Measurements from ENCODE around the gene TOPBP1.
"Not testable (repeated sequence)": the region's sequence is repeated elsewhere in the genome, so short reads cannot be mapped to it uniquely, and the experiment has no call there.

Gene TOPBP1

DNA sequence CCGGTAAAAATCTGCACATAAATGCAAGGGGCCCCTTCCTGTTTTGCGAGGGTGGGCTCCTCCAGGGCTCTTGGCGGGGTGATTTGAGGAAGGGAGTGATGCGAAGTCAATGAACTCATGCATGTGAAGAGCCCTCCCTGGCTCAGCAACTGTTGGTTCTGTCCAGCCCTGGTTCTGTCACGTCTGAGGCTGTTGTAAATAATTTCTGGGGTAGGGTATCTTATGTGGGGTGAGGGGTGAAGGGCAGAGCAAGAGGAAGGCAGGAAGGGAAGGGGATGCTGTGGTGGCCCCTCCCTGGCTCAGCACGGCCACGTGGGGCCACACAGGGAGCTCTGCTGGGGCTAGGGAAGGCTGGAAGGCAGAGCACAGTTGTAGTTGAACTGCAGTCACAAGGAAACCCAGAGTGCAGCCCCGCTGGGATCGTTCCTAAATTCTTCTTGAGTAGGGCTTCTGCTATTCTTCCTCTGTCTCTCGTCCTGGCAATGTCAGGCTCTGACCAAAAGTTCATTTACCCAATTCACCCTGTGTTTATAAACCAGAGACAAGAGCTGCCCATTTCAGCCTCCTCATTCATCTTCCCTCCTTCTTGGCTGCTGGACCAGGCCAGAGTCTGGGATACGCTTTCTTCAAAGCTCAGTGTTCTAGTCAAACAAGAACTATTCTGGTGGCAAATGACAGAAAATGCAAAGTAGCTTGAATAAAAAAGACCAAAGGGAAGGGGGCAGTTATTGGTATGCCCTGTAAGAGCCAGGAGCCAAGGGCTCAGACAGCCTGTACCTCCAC is 14.8 kb upstream of the TOPBP1 start:
- Histone ChIP-seq H3K9ac (ENCODE audit: insufficient read length) (no peak overlapping the region), H3K27ac (no peak overlapping the region), H3K36me3 (ENCODE audit: insufficient read depth, low read length) (no peaks in the 10 kb centered on the region), H3K9me3 (ENCODE audit: low read depth, low read length) (no peaks in the 10 kb centered on the region), H3K4me3 (no peak overlapping the region)
- TF ChIP-seq POLR2AphosphoS5 (IDR thresholded peaks at IDR 0.05; ENCODE audit: borderline replicate concordance, low read depth, low read length), result no peak
- DNase-seq (ENCODE audit: low read depth, low spot score), result no peak

DNA sequence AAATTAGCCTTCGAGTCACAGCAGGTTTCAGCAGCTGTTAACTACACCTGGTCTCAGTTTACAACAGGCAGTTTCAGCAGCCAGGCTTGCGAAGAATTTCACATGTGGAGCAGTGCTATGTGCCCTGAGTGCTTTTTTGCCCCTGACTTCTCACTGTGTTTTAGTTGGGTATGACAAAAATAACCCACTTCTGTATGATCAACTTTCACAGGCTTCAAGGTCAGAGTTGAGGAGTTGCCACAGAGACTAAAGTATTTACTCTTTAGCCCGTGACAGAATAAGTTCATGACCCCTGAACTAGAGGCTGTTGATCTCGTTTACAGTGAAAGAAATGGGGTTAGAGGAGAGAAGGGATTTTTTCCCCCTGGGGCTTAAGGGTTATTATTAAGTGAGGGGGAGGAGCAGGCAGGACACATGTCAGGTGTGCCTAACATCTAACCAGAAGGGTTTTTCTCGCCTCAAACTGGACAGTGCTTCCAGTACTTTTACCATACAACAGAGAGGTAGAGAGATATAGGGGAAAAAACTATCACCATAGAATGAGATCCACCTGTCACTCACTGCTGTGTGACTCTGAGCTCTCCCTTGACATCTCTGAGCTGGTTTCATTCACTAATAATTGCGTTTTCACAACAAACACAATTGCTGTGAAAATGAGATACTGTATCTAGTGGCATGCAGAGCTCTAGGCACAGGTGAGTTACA is 14.0 kb upstream of the TOPBP1 start:
- H3K9ac ChIP-seq (ENCODE audit: insufficient read length), result no peak overlapping the region

DNA sequence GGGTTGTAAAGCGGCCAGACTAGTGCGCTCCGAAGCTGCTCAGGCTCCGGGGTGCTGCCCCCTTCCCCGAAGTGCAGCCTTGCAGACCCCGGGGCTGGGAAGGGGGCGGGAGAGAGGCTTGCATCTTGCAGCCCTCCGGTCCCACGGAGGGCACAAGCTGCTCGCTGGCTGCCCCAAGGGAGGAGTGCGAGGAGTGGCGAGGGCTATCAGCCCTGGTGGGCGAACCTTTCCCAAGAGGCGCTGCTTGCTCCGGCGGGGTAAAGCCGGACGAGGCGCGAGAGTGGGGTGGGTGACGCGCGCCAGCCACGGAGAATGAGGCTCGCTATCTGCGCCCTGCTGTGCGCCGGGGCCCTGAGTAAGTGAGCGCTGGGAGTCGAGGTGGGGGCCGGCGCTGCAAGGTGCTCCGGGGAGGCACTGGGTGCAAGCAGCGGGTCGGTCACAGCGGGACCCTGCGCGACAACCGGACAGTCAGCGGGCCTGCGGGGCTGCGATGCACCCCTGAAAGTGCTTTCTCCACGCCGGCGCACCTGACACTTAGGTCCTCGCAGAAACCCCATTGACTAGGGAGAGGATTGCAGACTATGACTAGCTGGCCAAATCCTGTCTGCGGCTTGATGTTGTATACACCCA is 12.7 kb upstream of the TOPBP1 start:
- H3K9me3 ChIP-seq (ENCODE audit: low read depth, low read length), result no peaks in the 10 kb centered on the region
- no peaks in the 10 kb centered on the region for H3K36me3 ChIP-seq (ENCODE audit: insufficient read depth, low read length)
- TF ChIP-seq FOXP2 (optimal IDR thresholded peaks at IDR 0.05; ENCODE audit: control extremely low read depth, extremely low read length, insufficient read depth) (no peak), EZH2 (IDR thresholded peaks at IDR 0.05) (no peak), POLR2AphosphoS5 (IDR thresholded peaks at IDR 0.05; ENCODE audit: borderline replicate concordance, low read depth, low read length) (no peak)
- no peak overlapping the region for H3K4me3 ChIP-seq
- no peak overlapping the region for H3K27ac ChIP-seq
- no peak for DNase-seq (ENCODE audit: low read depth, low spot score)
- H3K9ac ChIP-seq (ENCODE audit: insufficient read length), result no peak overlapping the region

More for the DNA sequence above, 14.0 kb upstream of the TOPBP1 start:
- H3K36me3 ChIP-seq (ENCODE audit: insufficient read depth, low read length), result no peaks in the 10 kb centered on the region
- no peak for TF ChIP-seq POLR2AphosphoS5 (IDR thresholded peaks at IDR 0.05; ENCODE audit: borderline replicate concordance, low read depth, low read length)
- TF ChIP-seq FOXP2 (optimal IDR thresholded peaks at IDR 0.05; ENCODE audit: control extremely low read depth, extremely low read length, insufficient read depth), result no peak
- no peak for TF ChIP-seq EZH2 (IDR thresholded peaks at IDR 0.05)
- no peak overlapping the region for H3K4me3 ChIP-seq
- no peak for DNase-seq (ENCODE audit: low read depth, low spot score)
- H3K27ac ChIP-seq, result no peak overlapping the region
- H3K9me3 ChIP-seq (ENCODE audit: low read depth, low read length), result no peaks in the 10 kb centered on the region

DNA sequence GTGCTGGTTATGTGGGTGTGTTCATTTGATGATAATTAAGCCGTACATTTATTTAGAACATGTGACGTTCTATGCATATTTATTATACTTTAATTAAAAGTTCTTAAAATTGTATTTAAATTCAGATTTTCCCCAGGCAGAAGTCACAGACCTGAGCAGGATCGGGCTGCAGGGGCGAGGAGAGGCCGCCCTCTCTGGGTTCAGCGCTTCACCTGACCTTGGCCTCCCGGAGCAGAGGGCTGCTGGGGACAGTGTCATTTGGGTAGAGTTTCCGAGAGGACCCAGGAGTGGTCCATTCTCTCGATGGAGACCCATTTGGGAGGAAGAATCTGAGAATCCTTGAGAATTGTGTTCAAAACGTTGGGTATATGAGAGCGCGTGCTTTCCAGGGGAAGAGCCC is 12.0 kb upstream of the TOPBP1 start:
- no peak overlapping the region for H3K27ac ChIP-seq
- no peak for DNase-seq (ENCODE audit: low read depth, low spot score)
- H3K4me3 ChIP-seq, result no peak overlapping the region
- H3K9me3 ChIP-seq (ENCODE audit: low read depth, low read length), result no peaks in the 10 kb centered on the region
- no peak overlapping the region for H3K9ac ChIP-seq (ENCODE audit: insufficient read length)
- no peaks in the 10 kb centered on the region for H3K36me3 ChIP-seq (ENCODE audit: insufficient read depth, low read length)
- TF ChIP-seq POLR2AphosphoS5 (IDR thresholded peaks at IDR 0.05; ENCODE audit: borderline replicate concordance, low read depth, low read length) (no peak), FOXP2 (optimal IDR thresholded peaks at IDR 0.05; ENCODE audit: control extremely low read depth, extremely low read length, insufficient read depth) (no peak), EZH2 (IDR thresholded peaks at IDR 0.05) (no peak)

DNA sequence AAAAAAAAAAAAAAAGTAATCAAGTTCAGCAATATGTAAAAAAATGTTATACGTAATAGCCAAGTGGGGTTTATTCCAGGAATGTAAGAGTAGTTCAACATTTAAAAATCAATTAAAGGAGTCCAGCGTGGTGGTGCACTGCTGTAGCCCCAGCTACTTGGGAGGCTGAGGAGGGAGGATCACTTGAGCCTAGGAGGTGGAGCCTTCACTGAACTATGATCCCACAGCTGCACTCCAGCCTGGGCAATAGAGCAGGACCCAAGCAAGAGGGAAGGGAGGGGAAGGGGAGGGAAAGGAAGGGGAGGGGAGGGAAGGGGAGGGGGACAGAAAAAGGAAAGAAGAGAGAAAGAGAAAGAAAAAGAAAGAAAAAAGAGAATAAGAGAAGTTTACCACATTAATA is 10.7 kb upstream of the TOPBP1 start:
- no peak for DNase-seq (ENCODE audit: low read depth, low spot score)
- H3K27ac ChIP-seq, result no peak overlapping the region

DNA sequence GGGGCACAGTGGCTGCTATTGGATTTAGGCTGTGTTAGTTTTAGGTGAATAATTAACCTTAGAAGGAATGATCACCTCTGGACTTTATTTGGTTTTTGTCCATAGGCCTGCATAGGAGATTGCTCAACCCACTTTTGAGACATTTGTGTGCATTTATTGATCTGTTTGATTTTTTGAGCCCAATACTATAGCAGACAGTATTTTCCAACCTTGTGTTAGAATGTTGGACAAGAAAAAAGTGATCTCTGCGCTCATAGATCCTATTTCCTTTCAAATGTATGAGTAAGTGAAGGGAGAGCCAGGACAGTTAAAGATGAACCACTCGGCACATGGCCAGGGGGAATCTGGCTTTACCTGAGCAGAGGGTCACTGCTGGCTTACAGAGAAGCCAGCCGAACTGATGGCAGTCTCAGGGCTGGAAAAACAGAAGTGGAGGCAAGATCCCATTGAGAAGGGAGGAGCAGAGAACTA is 8.8 kb upstream of the TOPBP1 start:
- H3K9me3 ChIP-seq (ENCODE audit: low read depth, low read length), result no peaks in the 10 kb centered on the region
- no peaks in the 10 kb centered on the region for H3K36me3 ChIP-seq (ENCODE audit: insufficient read depth, low read length)
- H3K9ac ChIP-seq (ENCODE audit: insufficient read length), result no peak overlapping the region
- no peak for DNase-seq (ENCODE audit: low read depth, low spot score)
- TF ChIP-seq EZH2 (IDR thresholded peaks at IDR 0.05), result no peak
- no peak overlapping the region for H3K4me3 ChIP-seq
- no peak overlapping the region for H3K27ac ChIP-seq

More for the DNA sequence above, 10.7 kb upstream of the TOPBP1 start:
- Histone ChIP-seq H3K9me3 (ENCODE audit: low read depth, low read length) (no peaks in the 10 kb centered on the region), H3K4me3 (no peak overlapping the region), H3K36me3 (ENCODE audit: insufficient read depth, low read length) (no peaks in the 10 kb centered on the region), H3K9ac (ENCODE audit: insufficient read length) (no peak overlapping the region)
- TF ChIP-seq EZH2 (IDR thresholded peaks at IDR 0.05) (no peak), POLR2AphosphoS5 (IDR thresholded peaks at IDR 0.05; ENCODE audit: borderline replicate concordance, low read depth, low read length) (no peak), FOXP2 (optimal IDR thresholded peaks at IDR 0.05; ENCODE audit: control extremely low read depth, extremely low read length, insufficient read depth) (no peak)

DNA sequence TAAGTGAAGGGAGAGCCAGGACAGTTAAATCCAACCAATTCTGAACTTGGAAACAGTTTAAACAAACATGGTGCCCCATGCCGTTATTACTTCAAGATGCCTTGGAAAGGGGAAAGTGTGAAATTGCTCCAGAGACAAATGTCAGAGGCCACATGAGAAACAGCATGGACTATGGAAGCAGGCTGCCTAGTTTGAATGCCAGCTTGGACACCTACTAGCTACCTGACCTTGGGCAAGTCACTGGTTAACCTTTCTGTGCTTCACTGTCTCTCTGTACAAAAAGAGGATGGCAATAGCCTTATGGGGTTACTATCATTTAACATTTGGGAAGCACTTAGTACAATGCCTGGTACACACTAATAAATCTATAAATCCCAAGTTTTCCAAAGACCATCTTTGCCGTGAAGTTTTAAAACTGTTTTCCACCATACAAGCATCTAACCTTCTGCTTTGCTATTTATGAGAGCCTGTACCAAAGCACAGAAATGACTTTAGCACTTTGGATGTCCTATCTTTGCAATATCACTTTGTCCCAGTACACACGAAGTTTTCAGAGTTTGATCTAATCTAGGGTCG is 8.3 kb upstream of the TOPBP1 start:
- no peak overlapping the region for H3K9ac ChIP-seq (ENCODE audit: insufficient read length)
- DNase-seq (ENCODE audit: low read depth, low spot score), result no peak
- no peaks in the 10 kb centered on the region for H3K9me3 ChIP-seq (ENCODE audit: low read depth, low read length)
- H3K4me3 ChIP-seq, result no peak overlapping the region
- no peak overlapping the region for H3K27ac ChIP-seq
- no peak for TF ChIP-seq EZH2 (IDR thresholded peaks at IDR 0.05)
- no peak for TF ChIP-seq POLR2AphosphoS5 (IDR thresholded peaks at IDR 0.05; ENCODE audit: borderline replicate concordance, low read depth, low read length)
- no peak for TF ChIP-seq FOXP2 (optimal IDR thresholded peaks at IDR 0.05; ENCODE audit: control extremely low read depth, extremely low read length, insufficient read depth)
- no peaks in the 10 kb centered on the region for H3K36me3 ChIP-seq (ENCODE audit: insufficient read depth, low read length)

DNA sequence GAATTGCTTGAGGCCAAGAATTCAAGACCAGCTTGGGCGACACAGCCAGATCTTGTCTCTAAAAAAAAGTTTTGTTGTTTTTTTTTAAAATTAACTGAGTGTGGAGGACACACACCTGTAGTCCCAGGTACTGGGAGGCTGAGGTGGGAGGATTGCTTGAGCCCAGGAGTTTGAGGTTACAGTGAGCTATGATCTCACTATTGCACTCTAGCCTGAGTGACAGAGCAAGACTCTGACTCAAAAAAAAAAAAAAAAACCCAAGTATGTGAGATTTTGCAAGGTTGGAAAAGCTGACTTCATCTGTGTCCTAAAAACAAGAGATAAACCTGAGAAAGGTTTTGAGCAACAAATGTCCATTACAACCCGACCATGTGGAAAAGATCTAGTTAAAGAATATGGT is 5.4 kb upstream of the TOPBP1 start:
- H3K27ac ChIP-seq, result no peak overlapping the region
- DNase-seq (ENCODE audit: low read depth, low spot score), result no peak
- no peak for TF ChIP-seq EZH2 (IDR thresholded peaks at IDR 0.05)
- no peak for TF ChIP-seq POLR2AphosphoS5 (IDR thresholded peaks at IDR 0.05; ENCODE audit: borderline replicate concordance, low read depth, low read length)
- TF ChIP-seq FOXP2 (optimal IDR thresholded peaks at IDR 0.05; ENCODE audit: control extremely low read depth, extremely low read length, insufficient read depth), result no peak
- no peaks in the 10 kb centered on the region for H3K9me3 ChIP-seq (ENCODE audit: low read depth, low read length)
- H3K9ac ChIP-seq (ENCODE audit: insufficient read length), result no peak overlapping the region
- H3K36me3 ChIP-seq (ENCODE audit: insufficient read depth, low read length), result no peaks in the 10 kb centered on the region
- no peak overlapping the region for H3K4me3 ChIP-seq

DNA sequence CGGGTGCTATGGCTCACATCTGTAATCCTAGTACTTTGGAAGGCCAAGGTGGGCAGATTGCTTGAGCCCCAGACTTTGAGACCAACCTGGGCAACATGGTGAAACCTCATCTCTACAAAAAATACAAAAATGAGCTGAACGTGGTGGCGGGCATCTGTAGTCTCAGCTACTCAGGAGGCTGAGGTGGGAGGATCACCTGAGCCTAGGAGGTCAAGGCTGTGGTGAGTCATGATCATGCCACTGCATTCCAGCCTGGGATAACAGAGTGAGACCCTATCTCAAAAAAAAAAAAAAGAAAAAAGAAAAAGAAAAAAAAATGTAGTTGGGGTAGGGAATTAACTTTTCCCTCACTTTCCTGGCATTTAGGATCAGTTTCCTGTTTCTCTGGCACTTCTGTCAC is 3.4 kb upstream of the TOPBP1 start:
- not testable (repeated sequence) for H3K4me3 ChIP-seq; DNase-seq (ENCODE audit: low read depth, low spot score); H3K9ac ChIP-seq (ENCODE audit: insufficient read length); H3K36me3 ChIP-seq (ENCODE audit: insufficient read depth, low read length); H3K9me3 ChIP-seq (ENCODE audit: low read depth, low read length); H3K27ac ChIP-seq
